Body of pancreas (tissue), 4 donors: ENCODE results near the gene ATCAY. TPM values are rescaled to one million over a fixed set of nuclear protein-coding genes. Genes with fewer than 3 reads are reported as not detected.
"Not testable (repeated sequence)": the region's sequence is repeated elsewhere in the genome, so short reads cannot be mapped to it uniquely, and the experiment has no call there.

Experiments
- ATAC-seq: fragments of 150-250 bp; one replicate; pipeline ENCODE4 v1.9.1; 2016
- DNase-seq, 4 donors: peaks; one replicate each; pipeline ENCODE4 v3.0.0-alpha.2; 2019
- H3K27ac ChIP-seq, 4 donors: fragments of 200-600 bp; sonication (generic); 1 replicate in 3 of 4; 2 replicates in 1 of 4; pipeline versions ENCODE4 v1.5.1 to v1.6.1; 2016 to 2019; ENCODE audit warnings: mild to moderate bottlenecking in 1 of 4, mixed read lengths in 1 of 4, moderate library complexity in 1 of 4
- H3K27me3 ChIP-seq, 2 donors: fragments of 200-600 bp; sonication (generic); one replicate each; pipeline ENCODE4 v1.6.0; 2016; ENCODE audit warnings: mild to moderate bottlenecking in 1 of 2
- H3K36me3 ChIP-seq, 2 donors: fragments of 200-600 bp; sonication (generic); replicated peaks in 1 of 2; 2 replicates each; pipeline ENCODE4 v1.5.1; 2016; ENCODE audit warnings: low read depth in 2 of 2; ENCODE audit not compliant: insufficient read depth in 1 of 2
- H3K4me1 ChIP-seq: fragments of 200-600 bp; sonication (generic); one replicate; pipeline ENCODE4 v1.6.0; 2016
- H3K4me3 ChIP-seq, 2 donors: fragments of 200-600 bp; sonication (generic); 1 replicate in 1 of 2; 2 replicates in 1 of 2; pipeline ENCODE4 v1.5.1; 2016 to 2019
- H3K9me3 ChIP-seq, 3 donors: fragments of 200-600 bp; sonication (generic); 1 replicate in 2 of 3; 2 replicates in 1 of 3; pipeline ENCODE4 v1.5.1; 2016
- POLR2A ChIP-seq, 3 donors: fragments of 450-650 bp; IDR thresholded peaks; one replicate each; pipeline ENCODE4 v1.6.1; 2016; ENCODE audit warnings: antibody characterized with exemption in 3 of 3, mild to moderate bottlenecking in 2 of 3
- WGBS, 2 donors: methylation state at CpG; one replicate each; pipeline ENCODE4 v1.1.5; 2017; 5-methylcytosine and 5-hydroxymethylcytosine counted together
- intact Hi-C: fragments of 100-400 bp; cut with DNase I; formaldehyde crosslinking; loops from one replicate; pipeline ENCODE4 v1.15.1; 2023
- total RNA-seq, 2 donors: library from RNA; depleted of rRNA; stranded (reverse); fragments of >200 nt; gene quantifications; one replicate each; pipeline ENCODE4 v1.1.0, GENCODE V29; 2016
- TF ChIP-seq, protein P1 (sequence below), 7 experiments: fragments of 450-650 bp in 4 of 7; fragments of 200-600 bp in 3 of 7; sonication (generic) in 3 of 7; IDR thresholded peaks; one replicate each; pipeline ENCODE4 v1.5.1; 2016 to 2019; ENCODE audit warnings: antibody characterized with exemption in 7 of 7

Gene ATCAY
- total RNA-seq, 2 donors from 2014 or later = 1.6 TPM; not detected in 1

DNA sequence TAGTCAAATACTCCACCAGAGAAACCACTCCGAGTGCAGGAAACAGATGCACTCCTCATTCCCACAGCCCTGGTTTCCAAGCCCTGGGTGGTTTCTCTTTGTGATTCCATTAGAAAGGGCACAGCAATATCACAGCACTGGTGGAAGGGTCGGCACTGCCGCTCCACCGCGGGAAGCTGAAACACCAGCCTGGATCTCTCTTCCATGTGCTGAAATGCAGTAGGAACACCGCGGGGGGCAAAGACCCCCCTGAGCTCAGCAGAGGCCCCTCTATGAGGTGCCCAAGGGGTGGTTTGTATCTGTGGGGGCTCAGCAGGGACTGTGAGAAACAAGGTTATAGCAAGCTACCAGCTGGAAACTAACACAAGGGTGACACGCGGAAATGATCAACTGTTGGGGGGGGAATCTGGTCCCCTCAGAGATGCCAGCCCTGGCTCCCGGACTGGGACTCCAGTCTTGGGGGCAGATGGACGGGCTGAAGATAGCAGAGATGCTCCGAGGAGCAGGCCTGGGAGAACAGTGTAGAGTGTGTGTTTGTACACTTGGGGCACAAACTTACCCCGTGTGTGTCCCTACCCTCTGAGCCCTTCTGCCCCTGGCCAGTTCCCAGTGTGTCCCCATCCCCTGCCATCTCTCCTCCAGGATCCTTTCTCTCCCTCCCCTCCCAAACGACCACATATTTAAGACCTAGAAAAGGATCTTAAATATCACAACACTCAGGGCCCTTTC is 13.4 kb upstream of the ATCAY start:
- Histone ChIP-seq H3K4me1 (peaks cover 6% of the 10 kb centered on the region), H3K36me3 (no peaks in the 10 kb centered on the region), H3K27ac (no peak overlapping the region), H3K9me3 (peaks cover 0 to 3% (median 0%) of the 10 kb centered on the region in 3 donors), H3K27me3 (peaks cover 0 to 17% of the 10 kb centered on the region in 2 donors), H3K4me3 (no peak overlapping the region)
- intact Hi-C loops = no loop called here
- ATAC-seq (no peak), DNase-seq (no peak)
- 43 to 51% methylated on average over 13 to 14 of the region's 14 CpGs for WGBS, 2 donors
- TF ChIP-seq POLR2A (IDR thresholded peaks at IDR 0.05) = no peak
- TF ChIP-seq, protein P1, sequence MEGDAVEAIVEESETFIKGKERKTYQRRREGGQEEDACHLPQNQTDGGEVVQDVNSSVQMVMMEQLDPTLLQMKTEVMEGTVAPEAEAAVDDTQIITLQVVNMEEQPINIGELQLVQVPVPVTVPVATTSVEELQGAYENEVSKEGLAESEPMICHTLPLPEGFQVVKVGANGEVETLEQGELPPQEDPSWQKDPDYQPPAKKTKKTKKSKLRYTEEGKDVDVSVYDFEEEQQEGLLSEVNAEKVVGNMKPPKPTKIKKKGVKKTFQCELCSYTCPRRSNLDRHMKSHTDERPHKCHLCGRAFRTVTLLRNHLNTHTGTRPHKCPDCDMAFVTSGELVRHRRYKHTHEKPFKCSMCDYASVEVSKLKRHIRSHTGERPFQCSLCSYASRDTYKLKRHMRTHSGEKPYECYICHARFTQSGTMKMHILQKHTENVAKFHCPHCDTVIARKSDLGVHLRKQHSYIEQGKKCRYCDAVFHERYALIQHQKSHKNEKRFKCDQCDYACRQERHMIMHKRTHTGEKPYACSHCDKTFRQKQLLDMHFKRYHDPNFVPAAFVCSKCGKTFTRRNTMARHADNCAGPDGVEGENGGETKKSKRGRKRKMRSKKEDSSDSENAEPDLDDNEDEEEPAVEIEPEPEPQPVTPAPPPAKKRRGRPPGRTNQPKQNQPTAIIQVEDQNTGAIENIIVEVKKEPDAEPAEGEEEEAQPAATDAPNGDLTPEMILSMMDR (IDR thresholded peaks at IDR 0.05) = no peak

DNA sequence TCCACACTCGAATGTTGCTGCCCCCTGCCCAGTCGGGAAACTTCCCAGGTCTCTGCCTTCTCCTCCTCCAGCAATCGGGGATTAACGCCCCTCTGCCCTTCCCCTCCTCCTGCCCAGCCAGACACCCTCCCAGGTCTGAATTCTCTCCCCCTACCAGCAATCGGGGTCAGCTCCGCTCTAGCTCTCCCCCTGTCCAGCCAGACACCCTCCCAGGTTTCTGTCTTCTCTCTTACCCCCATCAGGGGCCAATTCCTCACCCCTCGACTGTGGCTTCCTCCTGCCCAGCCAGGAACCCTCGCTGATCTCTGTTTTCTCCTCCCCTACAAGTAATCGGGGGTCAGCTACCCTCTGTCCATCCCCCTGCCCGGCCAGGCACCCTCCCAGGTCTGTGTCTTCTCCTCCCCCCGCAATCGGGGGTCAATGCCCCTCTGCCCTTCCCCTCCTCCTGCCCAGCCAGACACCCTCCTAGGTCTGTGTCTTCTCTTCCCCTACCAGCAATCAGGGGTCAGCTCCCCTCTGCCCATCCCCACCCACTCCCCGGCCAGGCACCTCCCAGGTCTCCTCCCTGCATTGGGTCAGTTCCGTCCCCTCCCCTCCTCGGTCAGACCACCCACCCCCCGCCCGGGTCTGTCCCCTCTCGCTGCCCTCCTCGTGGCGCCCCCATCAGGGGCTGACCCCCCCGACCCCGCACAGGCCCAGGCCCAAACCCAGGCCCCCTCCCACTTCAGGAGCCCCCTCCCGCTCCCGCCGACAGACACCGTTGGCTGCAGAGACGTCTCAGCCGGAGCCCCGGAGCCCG is 12.3 kb upstream of the ATCAY start:
- Histone ChIP-seq H3K36me3 (no peaks in the 10 kb centered on the region), H3K4me3 (no peak overlapping the region), H3K9me3 (peaks cover 0 to 3% (median 0%) of the 10 kb centered on the region in 3 donors), H3K27me3 (peaks cover 0 to 17% of the 10 kb centered on the region in 2 donors), H3K27ac (no peak overlapping the region), H3K4me1 (peaks cover 6% of the 10 kb centered on the region)
- 12 to 16% methylated on average over 20 to 22 of the region's 30 CpGs for WGBS, 2 donors
- TF ChIP-seq POLR2A (IDR thresholded peaks at IDR 0.05) = no peak
- TF ChIP-seq, protein P1 (IDR thresholded peaks at IDR 0.05) = no peak
- ATAC-seq = no peak
- intact Hi-C loops = no loop called here
- DNase-seq = no peak

DNA sequence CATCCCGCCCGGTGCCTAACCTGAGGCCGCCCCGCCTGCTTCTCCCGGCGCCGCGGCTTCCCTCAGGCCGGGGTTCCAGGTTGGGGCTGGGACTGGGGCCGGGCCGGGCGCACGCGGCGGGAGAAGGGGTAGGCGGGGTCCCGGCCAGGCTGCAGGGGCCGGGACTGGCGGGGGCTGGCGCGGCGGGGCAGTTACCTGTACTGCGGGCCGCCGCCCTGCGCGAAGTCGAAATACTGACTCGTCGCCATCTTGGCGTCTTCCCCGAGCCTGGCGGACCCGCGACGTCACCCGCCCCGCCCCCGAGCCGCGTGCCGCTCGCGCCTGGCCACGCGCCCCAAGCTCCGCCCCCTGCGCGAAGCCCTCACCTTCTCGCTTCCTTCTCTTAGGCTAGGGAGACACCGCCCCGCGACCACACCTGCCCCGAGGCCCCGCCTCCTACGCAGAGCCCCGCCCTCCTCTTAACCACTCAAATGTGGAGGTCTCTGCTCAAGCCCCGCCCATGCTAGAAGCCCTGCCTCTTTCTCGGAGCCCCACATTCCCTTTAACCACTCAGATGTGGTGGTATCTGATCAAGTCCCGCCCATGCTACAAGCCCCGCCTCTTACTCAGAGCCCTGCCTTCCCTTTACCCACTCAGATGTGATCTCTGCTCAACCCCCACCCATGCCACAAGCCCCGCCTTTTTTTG is 11.6 kb upstream of the ATCAY start, which contains the start of gene ZFR2:
Gene ZFR2, minus strand, starts transcription at position 269 of the 687 bp plus-strand sequence. Its CDS starts 21 bp downstream, at position 248.
- Histone ChIP-seq H3K27me3 (peaks cover 0 to 17% of the 10 kb centered on the region in 2 donors), H3K27ac (no peak within 1 kb of the TSS), H3K4me3 (no peak within 1 kb of the TSS), H3K9me3 (peaks cover 0 to 3% (median 0%) of the 10 kb centered on the region in 3 donors), H3K4me1 (peaks cover 6% of the 10 kb centered on the region), H3K36me3 (no peaks in the 10 kb centered on the region)
- 7 to 24% methylated on average over 16 to 50 of the region's 62 CpGs for WGBS, 2 donors
- ATAC-seq (no peak), DNase-seq (no peak)
- TF ChIP-seq, protein P1 (IDR thresholded peaks at IDR 0.05) = no peak
- TF ChIP-seq POLR2A (IDR thresholded peaks at IDR 0.05) = no peak
- intact Hi-C loops = no loop called here

DNA sequence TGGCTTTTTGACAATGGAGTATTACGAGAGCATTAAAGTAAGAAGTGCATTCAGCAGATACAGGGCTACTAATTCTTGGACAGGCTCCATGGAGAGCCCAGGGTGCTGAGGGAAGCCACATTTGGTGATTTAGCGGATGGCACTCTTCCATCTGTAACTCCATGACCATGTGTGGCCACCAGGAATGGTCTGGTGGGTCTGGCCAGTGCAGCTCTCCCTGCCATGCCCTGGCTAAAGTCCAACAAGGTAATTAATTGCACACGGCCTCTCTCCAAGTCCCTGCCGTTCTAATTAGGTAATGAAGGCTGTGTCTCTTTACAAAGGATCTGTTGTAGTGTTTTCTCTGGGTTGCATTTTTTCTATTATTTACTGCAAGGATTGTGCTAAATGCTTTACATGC is 7.3 kb upstream of the ATCAY start:
- intact Hi-C loops = no loop called here
- Histone ChIP-seq H3K27ac (no peak overlapping the region), H3K9me3 (peaks cover 0 to 3% (median 0%) of the 10 kb centered on the region in 3 donors), H3K27me3 (peaks cover 0 to 13% of the 10 kb centered on the region in 2 donors), H3K36me3 (no peaks in the 10 kb centered on the region), H3K4me1 (peaks cover 6% of the 10 kb centered on the region), H3K4me3 (no peak overlapping the region)
- 35 to 41% methylated on average over 4 of the region's 4 CpGs for WGBS, 2 donors
- no peak for DNase-seq
- TF ChIP-seq POLR2A (IDR thresholded peaks at IDR 0.05) = no peak
- TF ChIP-seq, protein P1 (IDR thresholded peaks at IDR 0.05) = no peak
- ATAC-seq = no peak

DNA sequence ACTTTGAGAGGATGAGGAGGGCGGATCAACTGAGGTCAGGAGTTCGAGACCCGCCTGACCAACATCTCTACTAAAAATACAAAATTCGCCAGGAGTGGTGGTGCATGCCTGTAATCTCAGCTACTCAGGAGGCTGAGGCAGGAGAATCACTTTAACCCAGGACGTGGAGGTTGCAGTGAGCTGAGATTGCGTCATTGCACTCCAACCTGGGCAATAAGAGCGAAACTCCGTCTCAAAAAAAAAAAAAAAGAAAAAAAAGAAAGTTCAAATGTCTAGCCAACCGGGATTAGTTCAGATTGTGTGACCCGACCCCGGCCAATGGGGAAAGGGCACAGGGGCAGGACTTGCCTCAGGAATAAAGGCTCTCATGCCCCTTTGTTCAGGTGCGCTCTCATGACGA is 5.8 kb upstream of the ATCAY start:
- H3K4me1 ChIP-seq, DNase-seq, H3K4me3 ChIP-seq, H3K27me3 ChIP-seq, H3K27ac ChIP-seq, ATAC-seq, H3K9me3 ChIP-seq, H3K36me3 ChIP-seq, intact Hi-C loops: not testable (repeated sequence)
- WGBS, 2 donors = 63 to 65% methylated on average over 12 to 13 of the region's 13 CpGs
